ENCODE data around the gene TFAP2D. TPM values are rescaled to one million over a fixed set of nuclear protein-coding genes. Genes with fewer than 3 reads are reported as not detected.
A peak's percentile ranks its signal among the peaks of the same experiment; 100 is the strongest.

TFAP2D gene
- total RNA-seq, 1 donor from 2014 or later, result not detected

DNA sequence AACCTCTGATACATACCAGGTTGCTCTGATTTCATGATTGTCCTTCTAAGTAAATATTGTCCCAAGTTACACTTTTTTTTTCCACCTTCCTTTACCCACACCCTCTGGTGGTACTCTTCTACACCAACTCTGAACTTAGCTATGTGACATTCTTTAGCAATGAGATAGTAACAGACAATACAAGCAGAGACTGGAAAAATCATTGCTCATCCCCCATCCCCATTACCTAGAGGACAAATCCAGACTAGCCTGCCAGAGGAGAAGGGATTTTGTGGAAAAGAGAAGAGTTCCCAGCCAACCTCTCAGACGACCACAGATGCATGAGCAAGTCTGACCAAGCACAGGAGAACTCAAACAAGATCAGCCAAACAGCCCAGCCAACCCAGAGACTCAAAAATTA lies 72.6 kb downstream of the TFAP2D start:
- no peak for DNase-seq (ENCODE audit: low spot score in 2 of 2, unreplicated experiment in 2 of 2)
- Mint-ChIP-seq H3K4me1 (no peaks in the 10 kb centered on the region), H3K9me3 (no peaks in the 10 kb centered on the region)

DNA sequence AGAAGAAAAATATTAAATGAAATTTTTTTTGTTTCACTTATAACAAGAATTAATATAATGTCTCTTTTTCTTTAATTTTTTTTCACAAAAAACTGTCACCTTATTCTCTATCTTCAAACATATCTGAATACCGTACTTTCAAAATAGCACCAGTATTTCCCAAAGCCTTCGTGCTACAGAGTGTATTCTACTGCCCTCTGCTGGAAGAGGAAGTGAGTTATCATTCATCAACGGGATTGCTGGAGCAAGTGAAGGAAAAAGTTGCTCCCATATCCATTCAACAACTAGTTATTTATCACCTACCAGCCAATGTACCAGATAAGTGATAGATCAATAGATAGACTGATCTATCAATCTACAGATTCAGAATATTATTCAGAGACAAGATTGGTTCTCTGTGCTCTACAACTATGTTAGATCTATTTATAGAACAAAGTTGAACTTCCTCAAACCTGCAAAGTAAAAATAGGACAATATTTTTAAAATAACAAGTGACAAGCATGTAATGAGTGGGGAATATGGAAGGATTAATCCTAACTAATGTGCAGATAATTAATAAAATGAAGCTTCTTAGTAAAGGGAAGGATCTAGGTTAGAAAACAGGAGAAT lies 78.7 kb downstream of the TFAP2D start:
- Mint-ChIP-seq H3K27me3 (ENCODE audit: low read depth) (peaks cover 51% of the 10 kb centered on the region), H3K4me1 (no peaks in the 10 kb centered on the region), H3K27ac (no peak overlapping the region), H3K36me3 (no peaks in the 10 kb centered on the region), H3K9me3 (no peaks in the 10 kb centered on the region), H3K4me3 (no peak overlapping the region)
- no peak for DNase-seq (ENCODE audit: low spot score in 2 of 2, unreplicated experiment in 2 of 2)
- TF ChIP-seq, protein P1, sequence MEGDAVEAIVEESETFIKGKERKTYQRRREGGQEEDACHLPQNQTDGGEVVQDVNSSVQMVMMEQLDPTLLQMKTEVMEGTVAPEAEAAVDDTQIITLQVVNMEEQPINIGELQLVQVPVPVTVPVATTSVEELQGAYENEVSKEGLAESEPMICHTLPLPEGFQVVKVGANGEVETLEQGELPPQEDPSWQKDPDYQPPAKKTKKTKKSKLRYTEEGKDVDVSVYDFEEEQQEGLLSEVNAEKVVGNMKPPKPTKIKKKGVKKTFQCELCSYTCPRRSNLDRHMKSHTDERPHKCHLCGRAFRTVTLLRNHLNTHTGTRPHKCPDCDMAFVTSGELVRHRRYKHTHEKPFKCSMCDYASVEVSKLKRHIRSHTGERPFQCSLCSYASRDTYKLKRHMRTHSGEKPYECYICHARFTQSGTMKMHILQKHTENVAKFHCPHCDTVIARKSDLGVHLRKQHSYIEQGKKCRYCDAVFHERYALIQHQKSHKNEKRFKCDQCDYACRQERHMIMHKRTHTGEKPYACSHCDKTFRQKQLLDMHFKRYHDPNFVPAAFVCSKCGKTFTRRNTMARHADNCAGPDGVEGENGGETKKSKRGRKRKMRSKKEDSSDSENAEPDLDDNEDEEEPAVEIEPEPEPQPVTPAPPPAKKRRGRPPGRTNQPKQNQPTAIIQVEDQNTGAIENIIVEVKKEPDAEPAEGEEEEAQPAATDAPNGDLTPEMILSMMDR (IDR thresholded peaks at IDR 0.05; ENCODE audit: unreplicated experiment), result peak; percentile 71

More for the DNA sequence above, 72.6 kb downstream of the TFAP2D start:
- no peaks in the 10 kb centered on the region for H3K36me3 Mint-ChIP-seq
- no peak overlapping the region for H3K27ac Mint-ChIP-seq
- H3K27me3 Mint-ChIP-seq (ENCODE audit: low read depth), result peaks cover 6% of the 10 kb centered on the region
- H3K4me3 Mint-ChIP-seq, result no peak overlapping the region
- TF ChIP-seq, protein P1 (IDR thresholded peaks at IDR 0.05; ENCODE audit: unreplicated experiment), result no peak

DNA sequence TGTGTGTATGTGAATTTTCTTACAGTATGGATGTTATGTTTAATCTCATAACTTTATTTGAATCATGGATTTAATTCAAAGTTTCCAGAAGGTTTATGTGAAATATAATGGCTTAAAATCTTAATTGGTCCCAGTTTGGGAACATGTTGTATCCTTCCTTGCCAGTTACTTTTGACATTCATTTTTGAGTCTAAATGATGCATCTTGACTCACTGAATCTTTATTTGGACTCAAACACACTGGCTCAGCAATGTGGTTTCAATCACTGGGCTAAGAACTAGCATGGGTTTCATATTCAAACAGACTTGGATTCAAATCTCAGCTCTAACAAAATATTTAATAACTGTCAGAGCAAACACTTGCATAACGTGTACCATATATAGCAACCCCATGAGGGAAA lies 79.4 kb downstream of the TFAP2D start:
- TF ChIP-seq, protein P1 (IDR thresholded peaks at IDR 0.05; ENCODE audit: unreplicated experiment), result no peak
- Mint-ChIP-seq H3K4me1 (no peaks in the 10 kb centered on the region), H3K4me3 (no peak overlapping the region), H3K27me3 (ENCODE audit: low read depth) (peaks cover 55% of the 10 kb centered on the region), H3K36me3 (no peaks in the 10 kb centered on the region), H3K9me3 (no peaks in the 10 kb centered on the region), H3K27ac (no peak overlapping the region)
- no peak for DNase-seq (ENCODE audit: low spot score in 2 of 2, unreplicated experiment in 2 of 2)

DNA sequence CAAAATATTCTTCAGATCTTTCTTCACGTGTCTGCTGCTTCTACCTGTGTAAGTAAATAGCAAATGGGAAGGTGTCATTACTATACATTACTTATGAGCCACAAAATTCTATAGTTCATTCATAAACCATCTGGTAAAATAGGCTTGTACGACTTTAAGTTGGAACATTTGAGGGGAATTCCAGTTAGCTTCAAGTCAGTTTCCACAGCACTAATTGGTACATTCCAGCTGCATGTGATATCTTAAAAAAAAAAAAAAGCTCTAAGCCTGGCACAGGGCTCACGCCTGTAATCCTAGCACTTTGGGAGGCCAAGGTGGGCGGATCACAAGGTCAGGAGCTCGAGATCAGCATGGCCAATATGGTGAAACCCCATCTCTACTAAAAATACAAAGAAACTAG lies 82.2 kb downstream of the TFAP2D start:
- Mint-ChIP-seq H3K36me3 (no peaks in the 10 kb centered on the region), H3K9me3 (no peaks in the 10 kb centered on the region), H3K4me1 (no peaks in the 10 kb centered on the region), H3K27me3 (ENCODE audit: low read depth) (peaks cover 69% of the 10 kb centered on the region), H3K27ac (no peak overlapping the region), H3K4me3 (no peak overlapping the region)
- DNase-seq (ENCODE audit: low spot score in 2 of 2, unreplicated experiment in 2 of 2), result no peak
- TF ChIP-seq, protein P1 (IDR thresholded peaks at IDR 0.05; ENCODE audit: unreplicated experiment), result no peak

DNA sequence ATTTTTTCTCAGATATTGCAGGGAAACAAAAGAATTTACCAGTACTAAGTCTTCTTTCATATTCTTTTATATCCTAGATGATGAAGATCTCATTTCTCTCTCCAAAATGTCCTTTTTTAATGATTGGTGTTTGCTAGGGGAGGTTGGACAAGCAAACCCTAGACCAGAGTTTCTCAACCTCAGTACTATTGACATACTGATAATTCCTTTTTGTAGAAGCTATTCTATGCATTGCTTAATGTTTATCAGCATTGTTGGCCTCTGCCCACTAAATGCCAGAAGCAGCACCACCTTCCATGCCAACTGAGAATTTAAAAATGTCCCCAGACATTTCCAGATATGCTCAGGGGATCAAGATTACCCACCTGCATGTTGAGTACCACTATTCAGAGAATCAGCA lies 91.0 kb downstream of the TFAP2D start:
- no peak overlapping the region for H3K4me3 Mint-ChIP-seq
- peaks cover 22% of the 10 kb centered on the region for H3K27me3 Mint-ChIP-seq (ENCODE audit: low read depth)
- TF ChIP-seq, protein P1 (IDR thresholded peaks at IDR 0.05; ENCODE audit: unreplicated experiment), result no peak
- H3K27ac Mint-ChIP-seq, result no peak overlapping the region
- H3K9me3 Mint-ChIP-seq, result no peaks in the 10 kb centered on the region
- no peak for DNase-seq (ENCODE audit: low spot score in 2 of 2, unreplicated experiment in 2 of 2)
- H3K36me3 Mint-ChIP-seq, result no peaks in the 10 kb centered on the region
- no peaks in the 10 kb centered on the region for H3K4me1 Mint-ChIP-seq

DNA sequence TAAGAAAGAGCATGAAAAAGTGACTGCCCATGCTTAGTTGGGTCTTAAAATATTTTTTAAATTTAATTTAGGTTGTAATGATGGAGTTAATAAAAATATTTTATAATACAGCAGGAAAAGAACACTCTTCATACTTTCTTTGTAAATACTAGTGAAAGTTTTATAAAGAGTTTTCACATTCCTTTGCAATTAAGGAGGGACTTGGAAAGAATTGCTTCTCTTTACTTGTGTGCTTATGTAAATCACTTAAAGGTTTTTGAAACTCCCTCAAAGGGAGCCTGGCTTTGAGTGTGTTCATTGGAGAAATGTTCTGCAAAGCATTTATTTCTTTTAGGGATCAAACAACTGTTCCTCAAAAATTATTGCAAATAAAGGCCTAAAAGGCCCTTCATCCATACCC lies 93.7 kb downstream of the TFAP2D start:
- TF ChIP-seq, protein P1 (IDR thresholded peaks at IDR 0.05; ENCODE audit: unreplicated experiment), result no peak
- H3K36me3 Mint-ChIP-seq, result no peaks in the 10 kb centered on the region
- DNase-seq (ENCODE audit: low spot score in 2 of 2, unreplicated experiment in 2 of 2), result no peak
- H3K4me3 Mint-ChIP-seq, result no peak overlapping the region
- no peak overlapping the region for H3K27ac Mint-ChIP-seq
- no peaks in the 10 kb centered on the region for H3K4me1 Mint-ChIP-seq
- peaks cover 3% of the 10 kb centered on the region for H3K9me3 Mint-ChIP-seq
- peaks cover 10% of the 10 kb centered on the region for H3K27me3 Mint-ChIP-seq (ENCODE audit: low read depth)
